ENCODE data around the gene LDLRAP1. TPM values are rescaled to one million over a fixed set of nuclear protein-coding genes. Genes with fewer than 3 reads are reported as not detected.

LDLRAP1 gene
- total and polyA plus RNA-seq, 2 of the 4 experiments (the other 2 are of a cell fraction) = 4.5 to 14.4 TPM

DNA sequence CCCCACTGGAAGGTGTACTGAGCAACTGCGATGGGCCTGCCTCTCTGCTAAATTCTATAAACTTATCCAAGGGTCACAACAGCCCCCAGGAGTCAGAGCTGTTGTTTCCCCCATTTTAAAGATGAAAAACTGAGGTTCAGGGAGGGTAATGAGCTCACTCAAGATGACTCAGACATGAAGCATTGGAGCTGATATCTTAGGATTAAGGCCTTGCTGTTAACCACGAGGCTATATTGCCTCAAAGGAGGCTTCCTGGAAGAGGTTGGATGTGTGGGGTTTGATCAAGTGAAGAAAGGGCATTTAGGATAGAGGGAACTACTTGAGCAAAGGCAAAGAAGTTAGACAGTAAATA, 6.7 kb downstream of the LDLRAP1 start:
- Histone ChIP-seq H2BK15ac (ENCODE audit: low read depth, low read length) (0 out of 3 replicates have a peak overlapping the region, but pooled peaks have one; percentile 31), H3K9ac (ENCODE audit: low read depth, low read length) (no peak overlapping the region), H3K14ac (replicated peaks; ENCODE audit: low read depth, low read length) (peak overlapping the region; percentile 53), H4K20me1 (ENCODE audit: insufficient read depth, low read length) (peaks cover 24% of the 10 kb centered on the region; the same call in 1 of the 2 replicates), H4K8ac (ENCODE audit: low read depth in 2 of 2, low read length in 2 of 2) (peak overlapping the region in 1 of 2 experiments; percentile 28; a peak in 1 of 4 replicates), H3K56ac (ENCODE audit: extremely low read depth, insufficient read depth, low read length) (no peak overlapping the region), H3K18ac (ENCODE audit: low read depth, low read length) (no peak overlapping the region), H3K27ac (ENCODE audit: insufficient read depth, low read length) (no peak overlapping the region), H3K36me3 (ENCODE audit: control insufficient read depth, insufficient read depth, low read length) (peaks cover 2% of the 10 kb centered on the region; the same call in 1 of the 2 replicates), H2BK20ac (ENCODE audit: low read depth, low read length) (peak overlapping the region; percentile 4; the same call in 1 of the 2 replicates), H3K4me2 (ENCODE audit: low read depth, low read length) (no peak overlapping the region), H3K79me1 (ENCODE audit: low read depth in 1 of 2, low read length in 2 of 2) (peaks cover 24 to 82% of the 10 kb centered on the region in 2 experiments), H3K4me3 (ENCODE audit: insufficient read depth, low read depth, low read length) (no peak overlapping the region), H3K9me1 (ENCODE audit: insufficient read depth, low read length) (peaks cover 18% of the 10 kb centered on the region), H2AFZ (replicated peaks; ENCODE audit: low read length, poor library complexity) (no peak overlapping the region), H2AK5ac (ENCODE audit: low read depth, low read length) (peak overlapping the region; percentile 87), H3K27me3 (ENCODE audit: control insufficient read depth, insufficient read depth, low read length) (no peaks in the 10 kb centered on the region), H3K9me3 (ENCODE audit: control insufficient read depth, insufficient read depth, low read length) (no peaks in the 10 kb centered on the region), H2BK5ac (ENCODE audit: low read depth, low read length, poor library complexity, severe bottlenecking) (no peak overlapping the region), H2BK120ac (ENCODE audit: low read depth, low read length) (peak overlapping the region; percentile 41; the same call in 1 of the 2 replicates), H4K5ac (ENCODE audit: low read depth, low read length) (no peak overlapping the region), H3K23ac (ENCODE audit: low read depth, low read length) (0 out of 2 replicates have a peak overlapping the region, but pooled peaks have one; percentile 13), H3K4ac (ENCODE audit: low read depth, low read length) (peak overlapping the region; percentile 69), H2AK9ac (replicated peaks; ENCODE audit: low read depth, low read length, poor library complexity) (peak overlapping the region; percentile 3), H3K4me1 (ENCODE audit: control insufficient read depth, insufficient read depth, low read length) (peaks cover 17% of the 10 kb centered on the region), H4K91ac (ENCODE audit: insufficient read depth, low read depth, low read length) (peak overlapping the region; percentile 27; the same call in 1 of the 2 replicates)
- ChIA-PET CTCF (no interaction called here), POLR2A (ENCODE audit: unreplicated experiment) (no interaction called here)
- intact Hi-C loops (cut with micrococcal nuclease) = no loop called here
- dilution Hi-C loops (cut with HindIII; ENCODE audit: low sequenced_read_pairs, unreplicated experiment) = no loop called here
- in situ Hi-C loops (cut with MboI; ENCODE audit: low sequenced_read_pairs) = no loop called here
- TF ChIP-seq, protein P1, sequence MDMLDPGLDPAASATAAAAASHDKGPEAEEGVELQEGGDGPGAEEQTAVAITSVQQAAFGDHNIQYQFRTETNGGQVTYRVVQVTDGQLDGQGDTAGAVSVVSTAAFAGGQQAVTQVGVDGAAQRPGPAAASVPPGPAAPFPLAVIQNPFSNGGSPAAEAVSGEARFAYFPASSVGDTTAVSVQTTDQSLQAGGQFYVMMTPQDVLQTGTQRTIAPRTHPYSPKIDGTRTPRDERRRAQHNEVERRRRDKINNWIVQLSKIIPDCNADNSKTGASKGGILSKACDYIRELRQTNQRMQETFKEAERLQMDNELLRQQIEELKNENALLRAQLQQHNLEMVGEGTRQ (IDR thresholded peaks at IDR 0.05; ENCODE audit: low read depth, low read length) = no peak
- TF ChIP-seq SMC3 (IDR thresholded peaks at IDR 0.05; ENCODE audit: low read depth, low read length) (no peak), RFX5 (IDR thresholded peaks at IDR 0.05; ENCODE audit: low read depth, low read length) (no peak), NFE2L2 (IDR thresholded peaks at IDR 0.05; ENCODE audit: low read depth, low read length) (no peak), RCOR1 (IDR thresholded peaks at IDR 0.05; ENCODE audit: insufficient replicate concordance, low read length) (no peak), MAFK (IDR thresholded peaks at IDR 0.05; ENCODE audit: low read depth, low read length) (no peak), CEBPB (IDR thresholded peaks at IDR 0.05; ENCODE audit: low read depth, low read length) (no peak), RAD21 (IDR thresholded peaks at IDR 0.05; ENCODE audit: low read length) (no peak), POLR2A (IDR thresholded peaks at IDR 0.05; ENCODE audit: low read depth, low read length) (no peak), MXI1 (IDR thresholded peaks at IDR 0.05; ENCODE audit: borderline replicate concordance, low read depth, low read length) (no peak), CHD1 (IDR thresholded peaks at IDR 0.05; ENCODE audit: low read depth, low read length) (no peak), MAZ (IDR thresholded peaks at IDR 0.05; ENCODE audit: borderline replicate concordance, low read depth, low read length) (no peak), FOS (IDR thresholded peaks at IDR 0.05; ENCODE audit: low read depth, low read length) (no peak), BHLHE40 (IDR thresholded peaks at IDR 0.05; ENCODE audit: low read depth, low read length) (no peak)
- TF ChIP-seq, protein P2, sequence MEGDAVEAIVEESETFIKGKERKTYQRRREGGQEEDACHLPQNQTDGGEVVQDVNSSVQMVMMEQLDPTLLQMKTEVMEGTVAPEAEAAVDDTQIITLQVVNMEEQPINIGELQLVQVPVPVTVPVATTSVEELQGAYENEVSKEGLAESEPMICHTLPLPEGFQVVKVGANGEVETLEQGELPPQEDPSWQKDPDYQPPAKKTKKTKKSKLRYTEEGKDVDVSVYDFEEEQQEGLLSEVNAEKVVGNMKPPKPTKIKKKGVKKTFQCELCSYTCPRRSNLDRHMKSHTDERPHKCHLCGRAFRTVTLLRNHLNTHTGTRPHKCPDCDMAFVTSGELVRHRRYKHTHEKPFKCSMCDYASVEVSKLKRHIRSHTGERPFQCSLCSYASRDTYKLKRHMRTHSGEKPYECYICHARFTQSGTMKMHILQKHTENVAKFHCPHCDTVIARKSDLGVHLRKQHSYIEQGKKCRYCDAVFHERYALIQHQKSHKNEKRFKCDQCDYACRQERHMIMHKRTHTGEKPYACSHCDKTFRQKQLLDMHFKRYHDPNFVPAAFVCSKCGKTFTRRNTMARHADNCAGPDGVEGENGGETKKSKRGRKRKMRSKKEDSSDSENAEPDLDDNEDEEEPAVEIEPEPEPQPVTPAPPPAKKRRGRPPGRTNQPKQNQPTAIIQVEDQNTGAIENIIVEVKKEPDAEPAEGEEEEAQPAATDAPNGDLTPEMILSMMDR (conservative IDR thresholded peaks at IDR 0.05; ENCODE audit: low read depth, low read length) = no peak
- TF ChIP-seq, protein P3, sequence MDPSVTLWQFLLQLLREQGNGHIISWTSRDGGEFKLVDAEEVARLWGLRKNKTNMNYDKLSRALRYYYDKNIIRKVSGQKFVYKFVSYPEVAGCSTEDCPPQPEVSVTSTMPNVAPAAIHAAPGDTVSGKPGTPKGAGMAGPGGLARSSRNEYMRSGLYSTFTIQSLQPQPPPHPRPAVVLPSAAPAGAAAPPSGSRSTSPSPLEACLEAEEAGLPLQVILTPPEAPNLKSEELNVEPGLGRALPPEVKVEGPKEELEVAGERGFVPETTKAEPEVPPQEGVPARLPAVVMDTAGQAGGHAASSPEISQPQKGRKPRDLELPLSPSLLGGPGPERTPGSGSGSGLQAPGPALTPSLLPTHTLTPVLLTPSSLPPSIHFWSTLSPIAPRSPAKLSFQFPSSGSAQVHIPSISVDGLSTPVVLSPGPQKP (IDR thresholded peaks at IDR 0.05; ENCODE audit: borderline replicate concordance, low read depth, low read length) = no peak
- ATAC-seq (ENCODE audit: low read depth) (peak; percentile 47; the same call in 1 of the 2 replicates), DNase-seq (peak; percentile 51)
- WGBS, 2 experiments (ENCODE audit: extremely low coverage in 2 of 2, insufficient read length in 1 of 2) = 20% methylated on average over 1 of the region's 2 CpGs; no CpG with 5 or more reads in 1 of the 2 experiments
- no TSS peak for BruUV-seq (replicated peaks)
